ENCODE data around the gene ERGIC1. TPM values are rescaled to one million over a fixed set of nuclear protein-coding genes. Genes with fewer than 3 reads are reported as not detected.

ERGIC1 gene
- total and polyA plus RNA-seq, 2 of the 13 experiments (the other 11 are each of a cell fraction or from before 2014, with no cell fraction given), result 78.5 to 184 TPM

- TF ChIP-seq ZNF101 (CRISPR knock-in tag; IDR thresholded peaks at IDR 0.05; ENCODE audit: borderline replicate concordance, low read depth) (no peak), KMT2B (CRISPR knock-in tag; IDR thresholded peaks at IDR 0.05) (peak; percentile 42; the same call in 1 of the 2 replicates), PHF5A (CRISPR knock-in tag; IDR thresholded peaks at IDR 0.05; ENCODE audit: low read depth, unreplicated experiment) (no peak), TCF12 (IDR thresholded peaks at IDR 0.05) (no peak), TCF12 (CRISPR knock-in tag; IDR thresholded peaks at IDR 0.05) (peak; percentile 71; the same call in 1 of the 2 replicates), ETV6 (CRISPR knock-in tag; conservative IDR thresholded peaks at IDR 0.05) (no peak), KLF6 (CRISPR knock-in tag; IDR thresholded peaks at IDR 0.05) (peak; percentile 41; the same call in 1 of the 2 replicates), EP300 (IDR thresholded peaks at IDR 0.05; ENCODE audit: low read depth in 2 of 2, low read length in 2 of 2) (peak in 1 of 2 experiments; percentile 82; a peak in 2 of 4 replicates), EP300 (CRISPR knock-in tag; IDR thresholded peaks at IDR 0.05; ENCODE audit: borderline replicate concordance) (no peak; the same call in 1 of the 2 replicates), ZNF263 (CRISPR knock-in tag; IDR thresholded peaks at IDR 0.05) (no peak), ZNF670 (CRISPR knock-in tag; IDR thresholded peaks at IDR 0.05; ENCODE audit: borderline replicate concordance) (peak; percentile 75; the same call in 1 of the 2 replicates), ZNF280B (CRISPR knock-in tag; IDR thresholded peaks at IDR 0.05; ENCODE audit: borderline replicate concordance) (no peak), ZNF430 (CRISPR knock-in tag; IDR thresholded peaks at IDR 0.05) (no peak), ZFP90 (CRISPR knock-in tag; IDR thresholded peaks at IDR 0.05; ENCODE audit: borderline replicate concordance) (peak; percentile 95), ZHX2 (IDR thresholded peaks at IDR 0.05; ENCODE audit: low read depth) (no peak), ZHX2 (CRISPR knock-in tag; IDR thresholded peaks at IDR 0.05; ENCODE audit: borderline replicate concordance) (no peak; the same call in 1 of the 2 replicates), ZNF605 (CRISPR knock-in tag; IDR thresholded peaks at IDR 0.05) (no peak), RXRA (CRISPR knock-in tag; IDR thresholded peaks at IDR 0.05) (no peak), NCOR1 (IDR thresholded peaks at IDR 0.05; ENCODE audit: borderline replicate concordance, low read length) (peak; percentile 54; the same call in 1 of the 2 replicates), ZNF275 (CRISPR knock-in tag; IDR thresholded peaks at IDR 0.05; ENCODE audit: borderline replicate concordance) (no peak), ZNF644 (CRISPR knock-in tag; IDR thresholded peaks at IDR 0.05; ENCODE audit: low read depth) (no peak), ZNF75D (CRISPR knock-in tag; IDR thresholded peaks at IDR 0.05; ENCODE audit: borderline replicate concordance) (no peak), KLF15 (CRISPR knock-in tag; IDR thresholded peaks at IDR 0.05; ENCODE audit: borderline replicate concordance) (no peak)
Measured at GRCh38 chr5:172894767-172895388, 60.8 kb downstream of the ERGIC1 start (continued).
